H54 (cell line): ENCODE measurements around the gene PLS1.
A peak's percentile ranks its signal among the peaks of the same experiment; 100 is the strongest.
"Not testable (repeated sequence)": the region's sequence is repeated elsewhere in the genome, so short reads cannot be mapped to it uniquely, and the experiment has no call there.

ENCODE experiments used
- DNase-seq: peaks from one replicate; pipeline ENCODE4 v3.0.0; 2011; ENCODE audit warnings: low spot score, mixed read lengths; ENCODE audit not compliant: insufficient read length
- FAIRE-seq: peaks from 3 replicates; lab custom pipeline; 2011; peaks lifted over from hg19 to GRCh38; lab: Jason Lieb, UNC
- POLR2A ChIP-seq: IDR thresholded peaks from 2 replicates; pipeline ENCODE4 v1.6.1; 2011; ENCODE audit warnings: low read depth, mild to moderate bottlenecking, low read length

The PLS1 gene

GRCh38 chr3:142660383-142660782, 64.2 kb downstream of the PLS1 start:
- no peak for DNase-seq
- no peak for TF ChIP-seq POLR2A
- FAIRE-seq = no peak

- DNase-seq (no peak), FAIRE-seq (no peak)
- no peak for TF ChIP-seq POLR2A
Measured at GRCh38 chr3:142660893-142661292, 64.7 kb downstream of the PLS1 start.

DNA sequence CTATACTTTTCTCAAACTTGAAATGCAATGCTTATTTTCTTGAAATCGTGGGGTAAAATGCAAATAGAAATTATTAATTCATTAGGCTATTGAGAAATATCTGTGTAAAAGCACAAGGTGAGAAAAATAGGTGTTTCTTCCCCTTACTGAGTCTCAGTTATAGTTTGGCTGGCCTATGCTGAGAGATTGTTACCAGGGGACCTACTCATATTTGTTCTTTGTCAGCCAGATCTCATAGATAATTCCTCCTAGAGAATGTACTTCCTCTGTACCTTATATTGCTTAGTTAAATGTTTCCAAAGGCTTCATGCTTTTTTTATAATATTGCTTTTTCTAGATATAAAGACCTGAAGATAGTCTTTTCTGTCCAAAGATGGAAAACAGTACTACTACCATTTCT, 67.7 kb downstream of the PLS1 start:
- no peak for FAIRE-seq
- DNase-seq = no peak
- no peak for TF ChIP-seq POLR2A

DNA sequence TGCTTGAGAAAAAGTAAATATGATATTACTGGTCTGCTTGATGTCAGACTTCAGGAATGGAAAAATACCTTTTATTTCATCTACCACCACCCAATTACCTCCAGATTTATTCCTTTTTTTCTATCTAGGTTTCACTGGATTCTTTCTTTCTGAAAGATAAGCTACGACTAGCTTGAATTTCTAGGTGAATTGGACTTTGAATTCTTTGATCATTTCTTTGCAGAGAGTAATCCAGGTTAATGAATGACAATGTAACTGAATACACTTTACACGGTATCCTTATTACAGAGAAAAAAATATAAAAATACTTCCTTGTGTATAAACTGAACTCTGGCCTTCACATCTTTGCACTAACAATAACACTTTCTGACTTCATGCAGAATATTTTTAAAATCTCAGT, 68.1 kb downstream of the PLS1 start:
- FAIRE-seq = no peak
- no peak for DNase-seq
- no peak for TF ChIP-seq POLR2A

DNA sequence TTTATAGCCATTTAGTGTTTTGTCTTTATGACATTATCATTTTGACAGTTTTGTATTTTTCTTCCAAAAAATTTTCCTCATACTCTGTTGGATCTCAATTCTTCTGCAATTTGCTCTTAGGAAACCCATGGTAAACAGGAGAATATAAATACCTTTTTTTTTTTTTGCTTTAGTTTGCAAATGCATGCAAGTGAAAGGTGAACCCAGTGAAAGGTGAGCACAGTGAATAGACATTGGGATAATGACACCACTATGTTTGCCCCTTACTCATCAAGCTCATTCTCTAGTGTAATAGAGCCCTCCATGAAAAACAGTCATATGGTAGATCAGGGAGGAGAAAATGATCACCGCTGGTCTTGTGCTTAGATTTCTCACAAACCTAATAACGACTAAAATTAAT, 68.6 kb downstream of the PLS1 start:
- FAIRE-seq = peak; percentile 38
- TF ChIP-seq POLR2A = no peak
- DNase-seq = no peak

GRCh38 chr3:142670120-142670519, 73.9 kb downstream of the PLS1 start:
- no peak for TF ChIP-seq POLR2A
- FAIRE-seq (no peak), DNase-seq (no peak)

- FAIRE-seq = no peak
- TF ChIP-seq POLR2A = no peak
- DNase-seq = no peak
Measured at GRCh38 chr3:142676151-142676550, 80.0 kb downstream of the PLS1 start.

GRCh38 chr3:142680710-142681109, 84.5 kb downstream of the PLS1 start:
- DNase-seq (no peak), FAIRE-seq (peak; percentile 38)
- no peak for TF ChIP-seq POLR2A

DNA sequence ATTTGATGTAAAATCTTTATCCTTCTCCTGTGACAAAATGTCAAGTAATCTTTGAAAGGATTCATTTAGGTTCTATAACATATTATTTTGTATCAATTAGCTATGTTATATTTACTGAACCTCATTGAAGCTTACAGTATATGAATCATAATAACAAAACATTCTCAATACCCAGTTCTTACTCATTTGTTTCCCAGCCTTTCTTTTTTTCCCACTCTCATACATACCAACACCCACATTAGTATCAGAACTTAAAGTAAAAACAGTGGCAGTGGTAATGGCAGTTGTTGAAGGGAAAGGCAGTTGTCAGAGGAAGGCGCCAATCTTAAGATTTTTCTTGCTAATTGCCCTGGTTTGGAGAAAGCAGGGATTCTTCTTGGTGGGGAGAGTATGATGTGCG, 94.4 kb downstream of the PLS1 start:
- FAIRE-seq = no peak
- no peak for DNase-seq
- no peak for TF ChIP-seq POLR2A

DNA sequence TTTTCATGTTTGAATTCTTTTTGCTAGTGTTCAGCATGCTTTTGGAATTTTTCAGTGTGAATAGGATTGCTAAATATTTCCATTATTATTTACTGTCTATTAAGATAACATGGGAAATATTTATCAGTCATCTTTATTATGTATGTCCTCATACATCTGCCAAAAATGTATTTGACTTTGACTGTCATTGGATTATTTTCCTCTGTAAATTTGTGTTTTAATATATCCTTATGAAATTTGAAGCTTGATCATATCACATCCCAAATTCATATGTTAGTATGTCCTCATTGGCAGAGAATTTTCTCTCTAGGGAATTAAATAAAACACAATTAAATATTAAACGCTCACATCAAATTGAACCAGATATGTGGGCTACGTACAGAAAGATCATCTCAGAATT, 95.3 kb downstream of the PLS1 start:
- no peak for DNase-seq
- FAIRE-seq = peak; percentile 45
- no peak for TF ChIP-seq POLR2A

GRCh38 chr3:142693136-142693853, 97.1 kb downstream of the PLS1 start:
- no peak for TF ChIP-seq POLR2A
- FAIRE-seq (no peak), DNase-seq (no peak)

- TF ChIP-seq POLR2A = no peak
- DNase-seq (no peak), FAIRE-seq (no peak)
Measured at GRCh38 chr3:142694225-142694624, 98.0 kb downstream of the PLS1 start.

- no peak for FAIRE-seq
- no peak for DNase-seq
- no peak for TF ChIP-seq POLR2A
Measured at GRCh38 chr3:142705198-142705597, 109.0 kb downstream of the PLS1 start.

DNA sequence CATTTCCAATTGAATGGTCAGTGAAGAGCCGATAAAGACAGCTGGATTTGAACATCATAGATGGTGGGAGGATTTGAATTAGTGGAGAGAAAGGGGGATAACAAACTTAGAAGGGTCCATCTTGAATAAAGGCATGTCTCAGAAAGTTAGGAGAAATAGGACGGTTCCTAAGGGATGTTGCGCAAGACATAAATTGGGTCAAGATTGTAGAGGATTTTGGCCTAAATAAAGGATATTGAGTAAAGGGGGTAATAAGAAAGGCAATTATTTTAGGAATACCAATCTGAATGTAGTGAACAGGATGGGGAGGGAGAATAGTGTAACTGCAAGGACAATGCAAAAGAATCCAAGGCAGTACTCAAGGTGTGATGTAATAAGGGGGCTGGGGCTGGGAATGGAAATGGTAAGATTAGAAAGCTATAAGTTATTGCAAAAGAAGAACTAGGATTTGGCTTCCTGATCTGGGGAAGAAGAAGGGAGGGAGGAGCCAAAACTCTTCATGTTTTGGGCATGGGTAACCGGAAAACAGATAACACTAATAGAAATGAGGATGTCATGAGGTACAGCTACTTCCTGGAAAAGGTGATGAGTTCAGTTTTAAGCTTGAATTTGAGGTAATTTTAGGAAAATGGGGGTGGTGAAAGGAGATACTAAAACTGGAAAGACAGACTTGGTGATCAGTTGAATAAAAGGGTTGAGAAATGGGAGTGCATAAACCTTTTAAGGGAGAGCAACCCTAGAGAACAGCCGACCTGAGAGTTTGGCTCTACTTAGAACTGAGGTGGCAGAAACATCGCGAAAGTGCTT, 110.3 kb downstream of the PLS1 start:
- DNase-seq = no peak
- no peak for FAIRE-seq
- TF ChIP-seq POLR2A = no peak

GRCh38 chr3:142709207-142709606, 113.0 kb downstream of the PLS1 start:
- no peak for DNase-seq
- FAIRE-seq = no peak
- no peak for TF ChIP-seq POLR2A

GRCh38 chr3:142714882-142715281, 118.7 kb downstream of the PLS1 start:
- FAIRE-seq, DNase-seq: not testable (repeated sequence)
